SH-SY5Y (cell line): ENCODE results near the gene GLDC.

ENCODE experiments used
- GATA2 ChIP-seq: IDR thresholded peaks from 2 replicates; pipeline ENCODE4 v1.6.1; 2011; ENCODE audit warnings: mild to moderate bottlenecking, low read depth, low read length
- GATA3 ChIP-seq: IDR thresholded peaks from 2 replicates; pipeline ENCODE4 v1.6.1; 2011; ENCODE audit warnings: low read depth, mild to moderate bottlenecking, low read length, moderate library complexity

DNA sequence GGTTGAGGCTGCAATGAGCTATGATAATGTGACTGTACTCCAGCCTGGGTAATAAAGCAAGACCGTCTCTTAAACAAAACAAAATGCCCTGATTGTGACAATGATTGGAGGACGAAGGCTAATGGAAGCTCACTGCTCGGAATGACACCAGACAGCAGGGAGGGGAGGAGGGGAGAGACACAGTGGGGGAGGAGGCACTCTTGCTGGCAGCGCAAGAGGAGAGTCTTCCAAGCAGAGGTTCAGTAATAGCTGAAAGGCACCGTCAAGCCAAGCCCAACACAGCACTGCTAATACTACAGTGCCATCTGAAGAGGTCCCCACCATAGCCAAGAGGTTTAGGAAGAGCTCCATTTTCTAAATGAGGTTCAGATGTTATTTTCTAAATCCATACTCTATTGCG, 102.3 kb downstream of the GLDC start:
- TF ChIP-seq GATA2 (no peak), GATA3 (no peak)
